Stimulated activated CD8-positive, alpha-beta memory T cell treated with anti-CD3 and anti-CD28 coated beads, Interleukin-4, amount 100 ng/mL, for 1 hour (primary cell): ENCODE measurements around the gene CMIP.

ENCODE experiments used
- DNase-seq, 2 donors: peaks; one replicate each; pipeline ENCODE4 v3.0.0-alpha.2; 2020; ENCODE audit warnings: low read depth in 2 of 2, low spot score in 1 of 2

CMIP gene

GRCh38 chr16:81650281-81650680 is 205.7 kb downstream of the CMIP start:
- no peak for DNase-seq

DNA sequence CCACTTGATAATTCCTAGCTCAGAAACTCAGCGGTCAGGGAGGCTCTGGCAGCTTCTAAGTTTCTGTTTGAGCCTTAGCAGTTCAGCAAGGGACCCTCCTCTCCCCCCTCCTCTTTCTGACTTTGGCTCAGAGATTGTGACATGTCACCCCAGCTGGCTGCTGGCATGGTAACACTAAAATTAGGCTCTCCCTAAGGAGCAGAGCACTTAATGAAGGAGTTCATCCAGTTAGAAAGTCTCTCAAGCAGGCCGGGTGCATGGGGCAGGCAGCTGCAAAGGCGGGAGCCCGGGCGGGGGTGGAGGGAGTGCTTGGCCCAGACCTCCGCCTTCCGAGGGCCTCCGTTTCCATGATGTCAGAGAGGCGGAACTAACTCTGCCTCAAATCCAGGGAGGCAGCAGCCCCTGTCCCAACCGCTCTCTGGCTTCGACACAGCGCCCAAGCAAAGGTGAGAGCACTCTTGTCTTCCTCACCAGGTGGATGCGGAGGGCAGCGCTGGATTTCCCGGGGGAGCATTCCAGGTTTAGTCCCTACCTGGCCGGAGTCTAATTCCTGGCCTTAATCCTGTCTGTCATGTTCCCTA is 206.5 kb downstream of the CMIP start:
- DNase-seq = no peak

DNA sequence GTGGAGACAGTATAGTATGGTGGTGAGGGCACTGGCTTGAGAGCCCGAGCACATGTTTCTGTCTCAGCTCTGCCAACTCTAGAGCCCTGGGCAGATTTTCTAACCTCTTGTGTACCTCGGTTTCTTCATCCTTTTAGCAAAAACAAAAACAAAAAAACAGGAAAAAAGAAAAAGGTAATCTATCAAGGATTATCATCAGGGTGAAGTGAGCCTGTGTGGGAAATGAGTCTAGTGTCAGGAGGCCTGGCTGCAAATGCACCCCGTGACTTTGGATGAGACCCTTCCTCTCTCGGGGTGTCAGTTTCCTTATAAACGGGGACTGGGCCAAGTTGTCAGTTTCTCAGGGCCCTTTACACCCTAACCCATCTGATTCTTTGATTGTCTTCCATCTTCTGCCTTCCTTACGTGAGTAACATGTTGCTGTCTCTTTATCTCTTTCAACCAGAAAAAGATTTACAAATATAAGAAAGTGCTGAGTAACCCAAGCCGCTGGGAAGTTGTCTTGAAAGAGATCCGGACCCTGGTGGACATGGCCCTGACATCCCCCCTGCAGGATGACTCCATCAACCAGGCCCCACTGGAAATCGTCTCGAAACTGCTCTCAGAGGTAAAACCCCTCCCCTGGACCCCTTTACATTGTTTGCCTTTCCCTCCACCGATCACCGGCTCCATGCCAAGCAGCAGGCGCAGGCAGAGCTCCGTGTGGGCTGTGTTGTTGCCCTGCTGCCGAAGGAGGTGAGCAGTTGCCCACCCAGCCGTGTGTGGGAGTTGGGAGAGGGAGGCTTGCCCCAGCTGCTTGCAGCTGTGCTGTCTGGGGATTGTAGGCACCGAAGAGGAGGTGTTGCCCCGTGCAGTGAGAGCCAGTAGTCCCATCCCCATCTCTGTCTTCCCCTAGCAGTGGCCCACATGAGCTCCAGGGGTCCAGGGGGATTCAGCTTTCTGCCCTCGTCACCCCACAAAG is 207.4 kb downstream of the CMIP start:
- DNase-seq = no peak

DNA sequence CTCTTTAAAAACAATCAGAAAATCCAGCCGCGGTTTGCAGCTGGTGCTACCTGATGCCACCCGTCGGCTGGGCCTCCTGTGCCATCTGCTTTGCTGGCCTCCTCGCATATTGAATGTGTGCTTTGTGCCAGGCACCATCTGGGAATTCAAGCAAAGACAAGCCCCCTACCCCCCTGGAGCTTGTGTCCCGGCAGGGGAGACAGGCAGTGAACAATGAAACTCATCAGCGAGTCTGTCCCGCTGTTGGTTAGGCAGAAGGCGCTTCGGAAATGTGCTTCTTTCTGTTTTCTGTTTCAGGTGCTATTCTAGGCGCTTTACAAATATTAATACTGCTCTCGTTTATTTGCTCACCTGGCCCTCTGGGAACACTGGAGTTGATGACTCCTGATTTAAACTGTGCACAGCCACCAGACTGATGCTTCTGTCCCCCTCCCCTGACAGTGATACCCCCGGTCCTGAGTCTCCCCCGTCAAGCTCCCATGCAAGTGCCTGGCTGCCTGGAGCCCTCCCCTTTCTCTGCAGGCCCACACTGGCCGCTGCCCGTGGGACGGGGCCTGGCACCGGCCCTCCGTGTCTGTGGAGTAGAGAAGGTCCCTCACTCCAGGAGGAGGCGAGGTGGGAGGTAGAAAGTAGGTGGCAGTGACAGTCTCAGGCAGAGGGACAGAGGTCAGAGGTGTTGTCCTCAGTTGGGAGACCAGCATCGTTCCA is 208.3 kb downstream of the CMIP start:
- no peak for DNase-seq

DNA sequence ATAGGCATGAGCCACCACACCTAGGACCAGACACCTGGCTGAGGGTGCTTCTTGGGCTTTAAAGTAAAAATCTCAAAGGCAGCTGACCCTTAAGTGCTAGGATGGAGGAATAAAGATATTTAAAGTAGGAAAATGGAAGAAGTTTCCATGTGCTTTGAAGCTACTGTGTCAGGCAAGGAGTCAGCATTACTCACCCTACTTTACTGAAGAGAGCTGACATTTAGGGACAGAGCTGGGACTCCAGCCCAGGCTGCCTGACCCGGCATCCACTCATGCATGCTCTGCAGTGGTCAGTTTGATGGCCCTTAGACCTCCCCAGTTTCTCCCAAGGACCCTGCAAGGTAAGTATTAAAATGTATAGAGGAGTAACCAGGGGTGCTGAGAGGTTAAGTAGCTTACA is 209.7 kb downstream of the CMIP start:
- no peak for DNase-seq

DNA sequence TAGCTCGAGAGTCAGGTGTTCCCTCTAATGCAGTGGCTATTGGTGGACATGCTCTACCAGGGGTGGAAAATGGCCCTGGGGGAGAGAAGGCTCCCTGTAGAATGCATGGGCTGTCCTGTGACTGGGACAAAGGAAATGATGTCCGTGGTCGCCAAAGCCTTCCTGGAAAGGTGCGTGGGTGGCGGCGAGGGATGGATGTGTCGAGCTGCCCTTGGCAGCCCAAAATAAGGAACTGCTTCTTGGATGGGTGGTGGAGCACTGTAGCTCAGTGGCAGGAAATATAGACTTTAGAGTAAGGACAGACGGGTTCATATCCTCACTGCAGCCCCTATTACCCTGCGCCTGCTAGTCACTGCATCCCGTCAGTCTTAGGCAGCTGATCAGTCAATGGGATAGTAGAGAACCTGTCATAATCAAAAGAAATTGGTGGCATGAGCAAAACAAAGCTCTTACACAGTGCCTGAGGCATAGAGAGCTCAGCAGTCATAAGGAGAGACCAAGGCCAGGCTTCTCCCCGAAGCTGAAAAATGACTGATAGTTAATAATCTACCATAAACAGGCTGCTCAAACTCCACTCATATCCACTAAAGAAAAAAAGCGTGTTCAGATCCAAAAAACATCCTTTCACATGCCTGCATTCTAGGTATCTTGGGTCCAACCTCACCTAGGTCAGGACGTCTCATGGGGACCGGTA is 211.0 kb downstream of the CMIP start:
- DNase-seq = no peak

GRCh38 chr16:81657224-81657623 is 212.6 kb downstream of the CMIP start:
- no peak for DNase-seq

- no peak for DNase-seq
Measured at GRCh38 chr16:81657781-81658180, 213.2 kb downstream of the CMIP start.

DNA sequence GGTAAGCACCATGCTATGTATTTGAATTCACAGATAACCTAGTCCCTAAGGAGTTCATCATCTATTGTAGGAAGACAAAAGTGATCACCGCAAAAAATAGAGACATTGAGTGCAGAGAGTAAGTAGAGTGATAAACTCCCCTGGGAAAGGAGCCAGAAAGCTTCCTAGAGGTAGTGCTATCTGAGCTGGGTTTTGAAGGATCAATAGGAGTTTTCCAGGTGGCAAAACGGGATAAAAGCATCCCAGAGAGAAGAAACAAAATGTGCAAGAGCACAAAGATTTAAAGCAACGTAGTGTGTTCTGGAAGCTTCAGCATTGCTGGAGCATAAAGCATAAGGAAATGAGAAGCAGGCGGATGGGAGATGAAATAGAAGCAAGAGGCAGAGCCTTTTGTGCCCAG is 213.8 kb downstream of the CMIP start:
- DNase-seq = no peak

GRCh38 chr16:81659249-81659648 is 214.6 kb downstream of the CMIP start:
- DNase-seq = no peak

DNA sequence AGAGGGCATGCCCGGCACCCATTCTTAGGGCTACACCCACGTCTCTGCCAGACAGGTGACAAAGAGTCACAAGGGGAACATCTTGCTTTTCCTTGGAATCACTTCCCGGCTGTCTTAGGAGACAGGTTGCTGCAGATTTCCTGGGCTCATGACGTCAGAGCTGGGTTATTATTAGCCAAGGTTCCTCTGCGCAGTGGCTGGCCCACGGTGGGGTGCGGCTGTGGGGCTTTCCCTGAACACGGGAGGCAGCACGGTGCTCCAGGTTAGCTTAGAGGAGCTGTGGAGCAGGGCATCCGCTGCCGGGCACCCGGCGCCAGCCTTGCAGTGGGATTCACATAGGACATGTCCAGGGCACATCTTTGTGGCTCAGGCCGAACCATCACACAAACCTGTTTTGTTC is 216.5 kb downstream of the CMIP start:
- no peak for DNase-seq

DNA sequence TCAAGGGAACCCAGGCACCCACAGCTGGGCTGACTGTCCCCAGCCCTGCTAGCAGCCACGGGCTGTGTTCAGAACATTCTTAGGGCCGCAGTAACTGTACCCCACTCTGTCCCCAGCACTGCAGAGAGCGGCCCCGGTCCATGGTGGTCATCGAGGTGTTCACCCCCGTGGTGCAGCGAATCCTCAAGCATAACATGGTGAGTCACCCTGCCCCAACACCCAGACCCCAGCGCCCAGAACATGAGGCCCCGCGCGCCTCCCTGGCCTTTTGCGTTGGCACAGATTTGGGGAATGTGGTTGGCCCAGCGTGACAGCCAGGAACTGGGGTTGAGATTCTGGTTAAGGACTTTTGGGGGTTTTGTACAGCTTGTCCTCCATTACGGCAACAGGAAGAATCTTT is 219.5 kb downstream of the CMIP start:
- DNase-seq = no peak

DNA sequence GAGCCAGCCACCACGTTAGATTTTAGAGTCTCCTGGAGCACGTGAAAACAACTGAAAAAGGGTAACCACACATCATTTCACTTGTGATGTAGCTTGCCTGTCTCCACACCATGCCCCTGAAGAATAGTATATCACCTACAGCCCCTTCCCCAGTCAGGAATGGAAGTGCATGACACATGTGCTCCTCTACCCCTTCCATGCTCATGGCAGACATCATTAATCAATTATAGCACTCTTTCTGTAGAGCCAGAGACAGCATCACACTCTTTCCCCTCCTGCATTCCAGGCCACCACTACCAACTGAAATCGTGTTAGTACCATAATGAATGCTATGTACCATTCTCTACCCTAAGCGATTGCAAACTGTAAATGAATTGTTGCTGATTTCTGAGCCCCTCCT is 221.0 kb downstream of the CMIP start:
- DNase-seq = no peak

DNA sequence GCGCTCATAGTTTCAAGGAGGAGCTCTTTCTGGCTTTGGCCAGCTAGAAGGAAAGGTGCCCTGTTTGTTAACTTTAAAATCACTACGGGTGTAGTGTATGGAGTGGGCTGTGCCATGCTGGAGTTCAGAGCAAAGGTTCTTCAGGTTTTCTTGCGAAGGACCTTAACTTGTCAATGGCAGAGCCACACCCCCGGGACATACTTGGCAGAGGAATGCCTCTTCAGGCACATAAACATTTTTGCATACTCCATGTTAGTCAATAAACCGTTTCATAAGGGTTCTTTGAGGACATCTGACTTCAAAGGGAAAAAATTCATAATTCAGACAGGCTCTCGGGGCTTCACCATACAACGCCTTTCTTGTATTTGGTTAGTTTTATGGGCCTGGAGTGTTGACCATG is 221.5 kb downstream of the CMIP start:
- no peak for DNase-seq

DNA sequence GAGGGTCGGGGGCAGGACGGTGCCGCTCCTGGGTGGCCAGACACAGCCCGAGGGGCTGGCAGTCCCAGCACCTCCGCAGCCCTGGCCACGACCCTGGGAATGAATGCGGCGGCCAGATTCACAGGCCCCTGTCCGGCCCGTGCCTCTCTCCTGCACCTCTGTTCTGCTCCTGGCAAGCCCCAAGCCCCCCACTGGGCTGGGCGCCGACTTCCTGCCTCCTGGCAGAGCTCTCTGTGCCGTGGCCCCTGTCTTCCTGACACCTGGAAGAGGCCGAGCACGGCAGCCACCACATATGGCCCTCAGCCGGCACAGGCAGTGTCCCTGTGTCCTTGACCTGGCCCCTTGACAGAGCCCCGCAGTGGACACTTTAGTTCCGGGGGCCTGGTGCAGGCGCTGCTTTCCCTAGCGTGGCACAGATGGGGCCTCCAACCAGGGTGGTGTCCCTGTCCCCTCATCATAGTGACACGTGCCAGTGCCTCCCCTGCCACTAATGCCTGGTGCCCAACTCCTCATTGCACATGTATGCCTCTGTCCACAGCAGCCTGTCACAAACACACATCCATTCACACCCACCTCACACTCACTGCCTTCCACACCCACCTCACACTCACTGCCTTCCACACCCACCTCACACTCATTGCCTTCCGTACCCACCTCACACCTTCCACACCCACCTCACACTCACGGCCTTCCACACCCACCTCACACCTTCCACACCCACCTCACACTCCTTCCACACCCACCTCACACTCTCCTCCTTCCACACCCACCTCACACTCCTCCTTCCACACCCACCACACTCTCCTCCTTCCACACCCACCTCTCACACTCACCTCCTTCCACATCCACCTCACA is 223.9 kb downstream of the CMIP start:
- no peak for DNase-seq

- no peak for DNase-seq
Measured at GRCh38 chr16:81669473-81670350, 225.1 kb downstream of the CMIP start.

DNA sequence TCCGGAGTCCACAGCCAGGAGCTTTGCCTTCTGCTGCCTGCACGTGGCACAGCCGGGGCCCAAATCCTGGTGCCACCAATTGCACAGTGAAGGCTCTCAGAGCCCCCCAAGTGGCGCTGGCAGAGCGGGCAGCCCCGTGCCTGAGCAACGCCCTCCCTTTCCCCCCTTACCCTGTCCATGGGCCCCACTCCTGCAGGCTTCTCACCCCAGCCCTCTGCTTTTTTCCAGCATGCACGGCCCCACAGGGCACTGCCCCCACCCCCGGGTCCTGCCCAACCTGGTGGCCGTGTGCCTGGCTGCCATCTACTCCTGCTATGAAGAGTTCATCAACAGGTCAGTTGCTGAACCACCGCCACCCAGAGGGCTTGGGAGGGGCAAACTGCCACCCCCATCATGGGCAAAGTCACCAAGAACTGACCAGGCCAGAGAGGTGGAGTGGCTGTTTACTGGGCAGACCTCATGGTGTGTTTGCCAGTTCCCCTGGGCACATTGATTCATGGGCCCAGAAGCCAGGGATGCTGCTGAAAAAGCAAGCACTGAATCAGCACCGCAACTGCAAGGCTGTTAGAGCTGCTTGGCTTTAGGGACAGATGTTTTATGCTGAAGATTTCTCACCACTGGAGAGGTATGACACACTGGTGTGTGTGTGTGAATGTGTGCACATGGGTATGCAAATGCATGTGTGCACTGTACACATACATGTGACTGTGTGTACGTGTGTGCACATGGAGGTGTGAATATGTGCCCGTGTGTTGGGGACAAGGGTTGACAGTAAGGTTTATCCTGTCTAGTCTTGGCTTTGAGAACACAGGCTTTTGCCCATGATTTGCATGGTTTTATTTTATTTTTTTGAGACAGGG is 227.4 kb downstream of the CMIP start:
- no peak for DNase-seq

DNA sequence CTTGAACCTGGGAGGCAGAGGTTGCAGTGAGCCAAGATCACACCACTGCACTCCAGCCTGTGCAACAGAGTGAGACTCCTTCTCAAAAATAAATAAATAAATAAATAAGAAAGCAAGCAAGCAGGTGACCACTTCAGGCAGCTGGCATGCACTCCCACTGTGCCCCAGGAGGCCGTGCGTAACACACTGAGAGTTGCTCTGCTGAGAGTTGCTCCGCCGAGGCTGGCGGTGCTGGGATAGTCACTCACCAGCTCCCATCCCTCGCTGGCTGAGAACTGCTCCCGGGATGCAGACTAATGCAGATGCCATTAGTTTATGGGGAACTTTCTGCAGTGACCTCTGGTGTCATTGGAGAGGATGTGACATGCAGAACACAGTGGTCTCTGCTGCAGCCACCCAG is 228.8 kb downstream of the CMIP start:
- no peak for DNase-seq

GRCh38 chr16:81675662-81676061 is 231.1 kb downstream of the CMIP start:
- no peak for DNase-seq
